ENCODE measurements around the gene RNU6-1. TPM values are rescaled to one million over a fixed set of nuclear protein-coding genes. Genes with fewer than 3 reads are reported as not detected.

Gene RNU6-1
- polyA plus RNA-seq, 3 donors = not detected

- no peaks in the 10 kb centered on the region for H4K20me1 ChIP-seq (ENCODE audit: insufficient read depth, low read length)
- Mint-ChIP-seq H3K27ac (peak overlapping the region in 1 of 7 donors; percentile 45), H3K27me3 (ENCODE audit: low read depth in 3 of 3) (peaks cover 0 to 3% (median 2%) of the 10 kb centered on the region in 3 donors), H3K4me1 (no peaks in the 10 kb centered on the region), H3K36me3 (no peaks in the 10 kb centered on the region), H3K9me3 (peaks cover 6 to 25% (median 18%) of the 10 kb centered on the region in 7 donors), H3K4me3 (no peak overlapping the region)
- no peak overlapping the region for H2AFZ ChIP-seq (ENCODE audit: insufficient read depth, low read depth, low read length, poor library complexity, severe bottlenecking)
- H3K27ac ChIP-seq (ENCODE audit: low read depth in 1 of 2, low read length in 2 of 2) = no peak overlapping the region
- intact Hi-C loops (cut with micrococcal nuclease) = no loop called here
- no peak for TF ChIP-seq CTCF (IDR thresholded peaks at IDR 0.05)
- H3K27me3 ChIP-seq (ENCODE audit: control insufficient read depth in 2 of 2, insufficient read depth in 2 of 2, low read length in 2 of 2) = no peaks in the 10 kb centered on the region
- no peak for DNase-seq
- no peaks in the 10 kb centered on the region for H3K79me2 ChIP-seq (ENCODE audit: insufficient read depth, low read length)
- H3K4me3 ChIP-seq (replicated peaks in 1 of 3; ENCODE audit: low read depth in 2 of 3, low read length in 3 of 3) = no peak overlapping the region
- H3K36me3 ChIP-seq (replicated peaks in 1 of 2; ENCODE audit: control insufficient read depth in 1 of 2, insufficient read depth in 2 of 2, low read length in 2 of 2) = no peaks in the 10 kb centered on the region
- no peak overlapping the region for H3K4me2 ChIP-seq (replicated peaks; ENCODE audit: extremely low read depth, low read length, poor library complexity, severe bottlenecking)
- H3K4me1 ChIP-seq (ENCODE audit: control insufficient read depth in 1 of 2, insufficient read depth in 2 of 2, low read length in 2 of 2) = no peaks in the 10 kb centered on the region
- no peak overlapping the region for H3K9ac ChIP-seq (ENCODE audit: insufficient read depth, low read length, poor library complexity, severe bottlenecking)
- peaks cover 0 to 13% of the 10 kb centered on the region in 2 donors for H3K9me3 ChIP-seq (replicated peaks in 1 of 2; ENCODE audit: control insufficient read depth in 1 of 2, insufficient read depth in 1 of 2, low read length in 2 of 2)
These were observed 31.1 kb upstream of the RNU6-1 start for GRCh38 chr15:67870868-67871408.

GRCh38 chr15:67869701-67870100 is 29.9 kb upstream of the RNU6-1 start:
- Histone ChIP-seq H4K20me1 (ENCODE audit: insufficient read depth, low read length) (no peaks in the 10 kb centered on the region), H3K79me2 (ENCODE audit: insufficient read depth, low read length) (no peaks in the 10 kb centered on the region), H3K4me3 (replicated peaks in 1 of 3; ENCODE audit: low read depth in 2 of 3, low read length in 3 of 3) (no peak overlapping the region), H2AFZ (ENCODE audit: insufficient read depth, low read depth, low read length, poor library complexity, severe bottlenecking) (no peak overlapping the region), H3K4me1 (ENCODE audit: control insufficient read depth in 1 of 2, insufficient read depth in 2 of 2, low read length in 2 of 2) (no peaks in the 10 kb centered on the region), H3K9ac (ENCODE audit: insufficient read depth, low read length, poor library complexity, severe bottlenecking) (no peak overlapping the region), H3K27ac (ENCODE audit: low read depth in 1 of 2, low read length in 2 of 2) (no peak overlapping the region), H3K9me3 (replicated peaks in 1 of 2; ENCODE audit: control insufficient read depth in 1 of 2, insufficient read depth in 1 of 2, low read length in 2 of 2) (peaks cover 0 to 13% of the 10 kb centered on the region in 2 donors), H3K4me2 (replicated peaks; ENCODE audit: extremely low read depth, low read length, poor library complexity, severe bottlenecking) (no peak overlapping the region), H3K36me3 (replicated peaks in 1 of 2; ENCODE audit: control insufficient read depth in 1 of 2, insufficient read depth in 2 of 2, low read length in 2 of 2) (no peaks in the 10 kb centered on the region), H3K27me3 (ENCODE audit: control insufficient read depth in 2 of 2, insufficient read depth in 2 of 2, low read length in 2 of 2) (no peaks in the 10 kb centered on the region)
- Mint-ChIP-seq H3K36me3 (no peaks in the 10 kb centered on the region), H3K4me3 (no peak overlapping the region), H3K9me3 (peaks cover 6 to 25% (median 18%) of the 10 kb centered on the region in 7 donors), H3K27ac (peak overlapping the region in 2 of 7 donors; percentile 42 to 64), H3K4me1 (no peaks in the 10 kb centered on the region), H3K27me3 (ENCODE audit: low read depth in 3 of 3) (peaks cover under 1 to 5% (median 2%) of the 10 kb centered on the region in 3 donors)
- DNase-seq = no peak
- no peak for TF ChIP-seq CTCF (IDR thresholded peaks at IDR 0.05)
- intact Hi-C loops (cut with micrococcal nuclease) = loop anchor here in 1 of 2 donors (10.0 kb wide), 1 partner anchor 135 kb away; no protein-coding TSS in a partner anchor
- WGBS (ENCODE audit: insufficient coverage) = 100% methylated on average over 2 of the region's 3 CpGs

All from CD14-positive monocyte (primary cell).